Activated B cell treated with CpG ODN at 0.5 μM for 24 hours (primary cell): ENCODE data around the gene PAF1. TPM values are rescaled to one million over a fixed set of nuclear protein-coding genes. Genes with fewer than 3 reads are reported as not detected.
"Not testable (repeated sequence)": the region's sequence is repeated elsewhere in the genome, so short reads cannot be mapped to it uniquely, and the experiment has no call there.

ENCODE experiments used
- ATAC-seq: fragments of 200-7000 bp; cut with Tn5 transposase; one replicate; pipeline ENCODE4 v1.10.0; 2021; ENCODE audit warnings: low read depth, mild to moderate bottlenecking, moderate library complexity
- CTCF ChIA-PET: fragments of 350-600 bp; sonication (Branson Sonifier 250); formaldehyde crosslinking; loops from one replicate; lab custom pipeline; 2021; ENCODE audit warnings: antibody characterized with exemption; lab: Charles Lee
- POLR2A ChIA-PET: fragments of 350-600 bp; sonication (Branson Sonifier 250); formaldehyde crosslinking; loops from one replicate; lab custom pipeline; 2021; ENCODE audit warnings: antibody characterized with exemption; lab: Charles Lee
- DNase-seq: peaks from one replicate; pipeline ENCODE4 v3.0.0; 2022
- H3K27ac Mint-ChIP-seq: one replicate; pipeline ENCODE4 v1.8.0; 2020; ENCODE audit warnings: mixed read lengths
- H3K27me3 Mint-ChIP-seq: one replicate; pipeline ENCODE4 v1.8.0; 2021; ENCODE audit warnings: mixed read lengths
- H3K36me3 Mint-ChIP-seq: one replicate; pipeline ENCODE4 v1.8.0; 2021; ENCODE audit warnings: low read depth, mixed read lengths
- H3K4me1 Mint-ChIP-seq: one replicate; pipeline ENCODE4 v1.8.0; 2021; ENCODE audit warnings: mixed read lengths
- H3K4me3 Mint-ChIP-seq: one replicate; pipeline ENCODE4 v1.8.0; 2020; ENCODE audit warnings: mild to moderate bottlenecking, mixed read lengths
- H3K9me3 Mint-ChIP-seq: one replicate; pipeline ENCODE4 v1.8.0; 2020; ENCODE audit warnings: mixed read lengths
- intact Hi-C: fragments of 100-400 bp; cut with micrococcal nuclease; formaldehyde crosslinking; loops from one replicate; pipeline ENCODE4 v1.15.1; 2024
- total RNA-seq: library from RNA; stranded (reverse); gene quantifications from 2 replicates; pipeline ENCODE4 v1.2.3, GENCODE V29; 2022
- TF ChIP-seq, protein P1 (sequence below): fragments of 200-600 bp; IDR thresholded peaks from one replicate; pipeline ENCODE4 v1.8.0; 2022; ENCODE audit warnings: antibody characterized with exemption, mild to moderate bottlenecking

Gene PAF1
- total RNA-seq, 1 donor from 2014 or later, result 52.4 TPM

DNA sequence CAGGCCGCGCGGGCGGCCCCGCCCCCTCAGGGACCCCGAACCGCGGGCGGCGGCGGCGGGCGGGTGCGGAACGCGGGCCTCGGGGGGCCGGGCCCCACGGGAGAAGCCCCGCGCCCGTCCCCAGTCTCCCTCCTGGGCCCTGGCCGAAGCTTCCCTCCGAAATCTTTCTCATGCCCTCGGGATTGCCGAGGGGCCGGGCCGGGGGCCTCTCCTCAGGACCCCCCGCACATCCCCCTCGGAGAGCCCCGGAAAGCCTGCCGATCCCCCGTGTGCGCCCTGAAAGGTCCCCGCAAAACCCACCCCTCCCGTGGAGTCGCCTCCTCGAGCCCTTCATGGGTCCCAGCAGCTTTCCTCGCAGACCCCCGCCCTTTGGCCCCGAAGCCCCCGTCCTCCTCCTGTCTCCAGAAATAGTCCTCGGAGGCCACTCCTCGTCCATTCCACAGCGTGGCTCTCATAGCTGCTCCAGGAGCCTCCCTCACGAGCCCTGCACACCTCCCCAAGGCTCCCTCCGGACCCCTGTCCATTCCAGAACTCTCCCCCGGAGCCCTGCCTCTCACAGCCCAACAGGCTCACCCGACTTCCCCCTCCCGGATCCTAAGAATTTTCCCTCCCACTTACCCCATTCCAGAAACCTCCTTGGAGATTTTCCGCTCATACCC lies 48.1 kb downstream of the PAF1 start:
- no peak for ATAC-seq
- no peak for DNase-seq
- intact Hi-C loops, result loop anchor here (1.0 to 5.0 kb wide), 7 partner anchors 9 to 215 kb away; partner anchors contain the start of genes EID2B, MED29, PAF1 and PAK4
- Mint-ChIP-seq H3K4me3 (peak overlapping the region; percentile 83), H3K27me3 (no peaks in the 10 kb centered on the region), H3K27ac (peak overlapping the region; percentile 56), H3K9me3 (no peaks in the 10 kb centered on the region), H3K4me1 (peaks cover 63% of the 10 kb centered on the region), H3K36me3 (peaks cover 47% of the 10 kb centered on the region)
- ChIA-PET POLR2A (interaction anchor here (0.7 to 2.8 kb wide), 16 partner anchors 8 to 725 kb away, joined by 3 to 35 read pairs (median 6); partner anchors contain the start of genes MAP4K1, MED29, PAF1 and PLEKHG2), CTCF (interaction anchor here (1.0 to 2.4 kb wide), 4 partner anchors 8 to 69 kb away, joined by 3 to 15 read pairs (median 7); partner anchors contain the start of genes MED29, PAF1 and PLEKHG2)
- TF ChIP-seq, protein P1, sequence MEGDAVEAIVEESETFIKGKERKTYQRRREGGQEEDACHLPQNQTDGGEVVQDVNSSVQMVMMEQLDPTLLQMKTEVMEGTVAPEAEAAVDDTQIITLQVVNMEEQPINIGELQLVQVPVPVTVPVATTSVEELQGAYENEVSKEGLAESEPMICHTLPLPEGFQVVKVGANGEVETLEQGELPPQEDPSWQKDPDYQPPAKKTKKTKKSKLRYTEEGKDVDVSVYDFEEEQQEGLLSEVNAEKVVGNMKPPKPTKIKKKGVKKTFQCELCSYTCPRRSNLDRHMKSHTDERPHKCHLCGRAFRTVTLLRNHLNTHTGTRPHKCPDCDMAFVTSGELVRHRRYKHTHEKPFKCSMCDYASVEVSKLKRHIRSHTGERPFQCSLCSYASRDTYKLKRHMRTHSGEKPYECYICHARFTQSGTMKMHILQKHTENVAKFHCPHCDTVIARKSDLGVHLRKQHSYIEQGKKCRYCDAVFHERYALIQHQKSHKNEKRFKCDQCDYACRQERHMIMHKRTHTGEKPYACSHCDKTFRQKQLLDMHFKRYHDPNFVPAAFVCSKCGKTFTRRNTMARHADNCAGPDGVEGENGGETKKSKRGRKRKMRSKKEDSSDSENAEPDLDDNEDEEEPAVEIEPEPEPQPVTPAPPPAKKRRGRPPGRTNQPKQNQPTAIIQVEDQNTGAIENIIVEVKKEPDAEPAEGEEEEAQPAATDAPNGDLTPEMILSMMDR, result no peak

DNA sequence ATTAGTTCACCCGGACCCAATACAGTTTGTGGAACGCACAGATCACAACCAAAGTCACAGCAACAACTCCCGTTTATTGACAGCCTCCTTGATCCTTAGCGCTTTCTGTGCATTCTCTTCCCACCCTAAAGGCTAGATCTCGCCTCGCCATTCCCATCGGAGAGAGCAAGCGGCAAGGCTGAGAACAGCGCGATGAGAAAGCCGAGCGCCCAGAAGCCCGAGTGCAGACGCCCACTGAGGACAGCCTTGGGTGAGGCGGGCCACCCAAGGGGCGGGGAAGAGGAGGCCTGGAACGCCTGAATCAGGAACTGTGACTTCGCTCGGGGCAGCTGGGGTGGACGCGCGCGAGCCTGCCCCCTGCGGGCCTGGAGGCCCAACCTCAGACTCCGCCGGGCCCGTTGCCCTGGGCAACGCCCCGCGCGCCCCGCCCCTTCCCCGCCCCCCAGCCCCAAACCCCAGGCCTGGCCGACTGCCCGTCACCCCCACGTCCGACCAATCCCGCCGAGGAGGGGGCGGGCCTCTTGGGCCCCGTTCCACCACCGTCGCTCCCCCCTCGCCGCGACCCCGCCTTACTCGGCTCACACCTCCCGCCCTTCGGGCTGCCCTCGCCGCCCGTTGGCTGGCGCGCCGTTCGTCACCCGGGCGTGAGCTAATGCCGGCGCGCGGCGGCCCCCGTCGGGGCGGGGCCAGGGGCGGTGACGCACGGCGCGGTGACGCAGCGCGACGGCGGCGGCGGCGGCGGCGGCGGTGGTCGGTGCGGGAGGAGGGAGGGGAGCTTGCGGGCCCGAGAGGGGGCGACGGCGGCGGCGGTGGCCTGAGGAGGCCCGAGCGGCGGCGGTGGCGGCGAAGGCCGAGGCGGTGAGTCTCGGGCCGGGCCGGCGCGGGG lies 48.9 kb downstream of the PAF1 start, which contains the start of gene SAMD4B:
SAMD4B (plus strand) TSS at position 703 of the 886 bp plus-strand sequence. CDS start 14,473 bp downstream, outside the sequence.
- ATAC-seq, result peak; percentile 91
- CTCF ChIA-PET, result interaction anchor here (1.0 to 2.4 kb wide), 4 partner anchors 9 to 70 kb away, joined by 3 to 15 read pairs (median 7); partner anchors contain the start of genes MED29, PAF1 and PLEKHG2

DNA sequence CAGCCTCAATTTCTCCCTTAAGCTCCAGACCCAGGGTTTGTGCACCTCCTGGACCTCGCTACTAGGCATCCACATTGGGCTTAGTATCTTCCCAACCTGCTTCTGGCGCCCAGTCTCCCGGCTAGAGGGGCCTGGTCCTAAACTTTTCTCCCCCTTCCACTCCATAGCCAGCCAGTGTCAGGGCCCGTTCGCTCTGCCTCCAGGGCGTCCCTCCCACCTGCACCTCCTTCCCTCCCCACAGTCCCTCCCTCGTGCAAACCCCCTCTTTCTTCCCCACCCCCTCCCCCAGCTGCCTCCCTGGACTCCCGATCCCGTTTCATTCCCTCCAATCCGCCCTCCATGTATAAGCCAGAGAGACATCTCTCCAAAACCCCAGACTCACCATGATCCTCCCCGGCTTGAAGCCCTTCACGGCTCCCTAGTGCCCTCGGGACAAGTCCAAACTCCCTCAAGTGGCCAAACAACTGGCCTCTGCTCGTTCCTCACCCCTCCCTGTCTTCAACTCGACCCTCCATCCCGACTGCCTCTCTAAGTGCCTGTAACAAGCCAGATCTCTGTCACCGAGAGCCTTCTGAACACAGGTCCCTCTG lies 49.7 kb downstream of the PAF1 start:
- TF ChIP-seq, protein P1, result no peak
- H3K4me1 Mint-ChIP-seq, result peaks cover 73% of the 10 kb centered on the region
- H3K4me3 Mint-ChIP-seq, result peak overlapping the region; percentile 99
- H3K27me3 Mint-ChIP-seq, result no peaks in the 10 kb centered on the region
- DNase-seq, result no peak
- intact Hi-C loops, result loop anchor here (5.0 kb wide), 3 partner anchors 96 to 214 kb away; partner anchors contain the start of genes EID2B, PAK4 and RPS16
- H3K36me3 Mint-ChIP-seq, result peaks cover 33% of the 10 kb centered on the region
- peak overlapping the region; percentile 97 for H3K27ac Mint-ChIP-seq
- POLR2A ChIA-PET, result interaction anchor here (0.6 to 2.8 kb wide), 12 partner anchors 9 to 1417 kb away, joined by 3 to 35 read pairs (median 6); partner anchors contain the start of genes MED29, PAF1, PLEKHG2 and RPS16
- ATAC-seq, result no peak
- CTCF ChIA-PET, result interaction anchor here (1.4 to 2.4 kb wide), 2 partner anchors 50 to 71 kb away, joined by 9 to 15 read pairs; partner anchors contain the start of genes MED29, PAF1 and PLEKHG2
- no peaks in the 10 kb centered on the region for H3K9me3 Mint-ChIP-seq

More for the DNA sequence above, 48.9 kb downstream of the PAF1 start, which contains the start of gene SAMD4B:
- DNase-seq, result peak; percentile 97
- Mint-ChIP-seq H3K27me3 (no peaks in the 10 kb centered on the region), H3K4me1 (peaks cover 69% of the 10 kb centered on the region), H3K36me3 (peaks cover 39% of the 10 kb centered on the region), H3K9me3 (no peaks in the 10 kb centered on the region), H3K4me3 (peak within 1 kb of the TSS; percentile 99), H3K27ac (peak within 1 kb of the TSS; percentile 97)
- POLR2A ChIA-PET, result interaction anchor here (0.6 to 2.8 kb wide), 18 partner anchors 9 to 1417 kb away, joined by 3 to 35 read pairs (median 6); partner anchors contain the start of genes MAP4K1, MED29, PAF1 and PLEKHG2
- TF ChIP-seq, protein P1, result no peak
- intact Hi-C loops, result loop anchor here (1.0 to 5.0 kb wide), 7 partner anchors 9 to 215 kb away; partner anchors contain the start of genes EID2B, MED29, PAF1 and PAK4

DNA sequence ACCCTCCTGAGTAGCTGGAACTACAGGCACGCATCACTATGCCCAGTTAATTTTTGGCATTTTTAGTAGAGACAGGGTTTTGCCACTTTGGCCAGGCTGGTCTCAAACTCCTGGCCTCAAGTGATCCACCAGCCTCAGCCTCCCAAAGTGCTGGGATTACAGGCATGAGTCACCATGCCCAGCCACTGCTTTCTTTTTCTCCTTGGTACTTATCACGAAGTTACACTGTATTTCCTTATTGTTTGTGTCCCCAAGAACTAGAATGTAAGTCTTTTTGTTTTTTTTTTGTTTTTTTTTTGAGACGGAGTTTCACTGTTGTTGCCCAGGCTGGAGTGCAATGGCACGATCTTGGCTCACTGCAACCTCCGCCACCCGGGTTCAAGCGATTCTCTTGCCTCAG lies 50.8 kb downstream of the PAF1 start:
- POLR2A ChIA-PET, result interaction anchor here (0.7 kb wide), 1 partner anchor 96 kb away, joined by 4 read pairs; the partner anchor contains the start of gene RPS16
- intact Hi-C loops, result loop anchor here (5.0 kb wide), 3 partner anchors 97 to 213 kb away; partner anchors contain the start of genes EID2B, PAK4 and RPS16
- CTCF ChIA-PET, result interaction anchor here (1.0 kb wide), 1 partner anchor 11 kb away, joined by 3 read pairs; no protein-coding TSS in a partner anchor

More for the DNA sequence above, 50.8 kb downstream of the PAF1 start:
- peaks cover 72% of the 10 kb centered on the region for H3K4me1 Mint-ChIP-seq
- DNase-seq, H3K27me3 Mint-ChIP-seq, ATAC-seq, H3K9me3 Mint-ChIP-seq: not testable (repeated sequence)
- H3K27ac Mint-ChIP-seq, result peak overlapping the region; percentile 66
- H3K36me3 Mint-ChIP-seq, result peaks cover 30% of the 10 kb centered on the region
- peak overlapping the region; percentile 99 for H3K4me3 Mint-ChIP-seq
